ENCODE data around the gene AKAP8L. TPM values are rescaled to one million over a fixed set of nuclear protein-coding genes. Genes with fewer than 3 reads are reported as not detected.

AKAP8L gene
- total and polyA plus RNA-seq, 2 of the 8 experiments (the other 6 are each of a cell fraction or from before 2014, with no cell fraction given): 75.1 to 138 TPM

DNA sequence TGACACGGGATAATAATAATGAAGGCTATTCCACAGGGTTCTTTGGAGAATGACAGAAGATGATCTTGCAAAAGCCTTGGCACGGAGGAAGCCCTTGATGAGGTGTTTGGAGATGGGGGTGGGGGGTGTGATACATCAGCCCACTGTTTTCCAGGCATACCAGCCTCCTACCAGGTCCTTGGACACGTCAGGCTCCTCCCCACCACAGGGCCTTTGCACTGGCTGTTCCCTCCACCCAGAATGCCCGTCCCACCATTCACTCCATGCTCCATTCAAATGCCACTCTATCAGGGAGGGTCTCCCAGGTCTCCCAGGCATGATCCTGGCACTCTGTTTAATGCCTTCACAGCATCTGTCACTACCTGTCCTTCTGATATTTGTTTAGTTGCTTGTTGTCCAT lies 28.3 kb upstream of the AKAP8L start (continued):
- no peak for TF ChIP-seq TAF7 (optimal IDR thresholded peaks at IDR 0.05; ENCODE audit: borderline replicate concordance, low read depth, low read length)

All from H1 (cell line).